ENCODE data around the gene ZNF362.

Gene ZNF362

GRCh38 chr1:33343539-33343938, 87.2 kb downstream of the ZNF362 start:
- H3K23ac ChIP-seq (ENCODE audit: low read length), result no peak overlapping the region
- H2AFZ ChIP-seq (ENCODE audit: insufficient read depth, low read length, poor library complexity), result no peak overlapping the region
- DNase-seq, result peak in 1 of 2 donors; percentile 28
- no peak overlapping the region for H3K14ac ChIP-seq (ENCODE audit: low read length)
- no peak overlapping the region for H2AK5ac ChIP-seq (ENCODE audit: low read length)
- no peaks in the 10 kb centered on the region for H3K9me3 ChIP-seq (ENCODE audit: insufficient read depth, low read depth, low read length)
- no peak overlapping the region for H3K4me3 ChIP-seq (ENCODE audit: low read depth, low read length)
- H4K91ac ChIP-seq (ENCODE audit: low read depth, low read length), result no peak overlapping the region
- H3K36me3 ChIP-seq (ENCODE audit: control insufficient read depth in 1 of 2, insufficient read depth in 2 of 2, low read length in 2 of 2), result peaks cover 15 to 20% of the 10 kb centered on the region in 2 experiments
- no peak overlapping the region for H3K18ac ChIP-seq (ENCODE audit: low read length)
- no peak overlapping the region for H4K8ac ChIP-seq (ENCODE audit: low read depth, low read length)
- peaks cover 37 to 54% of the 10 kb centered on the region in 2 experiments for H3K4me1 ChIP-seq (ENCODE audit: control insufficient read depth in 1 of 2, insufficient read depth in 2 of 2, low read length in 2 of 2)
- H3K79me2 ChIP-seq (ENCODE audit: control insufficient read depth, insufficient read depth, low read length, poor library complexity), result peaks cover 23% of the 10 kb centered on the region
- no peak overlapping the region for H3K27ac ChIP-seq (ENCODE audit: low read depth, low read length)
- H2BK120ac ChIP-seq (ENCODE audit: insufficient read depth, low read length, poor library complexity), result no peak overlapping the region
- H3K4me2 ChIP-seq (ENCODE audit: low read length), result no peak overlapping the region
- H4K12ac ChIP-seq (ENCODE audit: low read depth, low read length), result no peak overlapping the region
- H3K79me1 ChIP-seq (ENCODE audit: low read length), result peaks cover 8% of the 10 kb centered on the region
- WGBS (ENCODE audit: extremely low coverage, insufficient coverage, insufficient read length), result no CpG with 5 or more reads among the region's 5 CpGs
- no peak overlapping the region for H2BK5ac ChIP-seq (ENCODE audit: low read depth, low read length, poor library complexity)
- H2BK12ac ChIP-seq (ENCODE audit: low read length), result no peak overlapping the region
- H3K9ac ChIP-seq (ENCODE audit: low read length), result peak overlapping the region; percentile 39
- H3K4ac ChIP-seq (ENCODE audit: low read depth, low read length), result peak overlapping the region; percentile 5
- no peaks in the 10 kb centered on the region for H3K27me3 ChIP-seq (ENCODE audit: insufficient read depth, low read length)

- DNase-seq, result no peak
- no CpG with 5 or more reads among the region's 2 CpGs for WGBS (ENCODE audit: extremely low coverage, insufficient coverage, insufficient read length)
- Histone ChIP-seq H3K18ac (ENCODE audit: low read length) (no peak overlapping the region), H3K79me2 (ENCODE audit: control insufficient read depth, insufficient read depth, low read length, poor library complexity) (peaks cover 29% of the 10 kb centered on the region), H2AK5ac (ENCODE audit: low read length) (no peak overlapping the region), H3K4me3 (ENCODE audit: low read depth, low read length) (no peak overlapping the region), H3K4ac (ENCODE audit: low read depth, low read length) (peak overlapping the region; percentile 2), H3K23ac (ENCODE audit: low read length) (no peak overlapping the region), H2AFZ (ENCODE audit: insufficient read depth, low read length, poor library complexity) (no peak overlapping the region), H4K91ac (ENCODE audit: low read depth, low read length) (no peak overlapping the region), H3K9me3 (ENCODE audit: insufficient read depth, low read depth, low read length) (no peaks in the 10 kb centered on the region), H3K27ac (ENCODE audit: low read depth, low read length) (no peak overlapping the region), H3K36me3 (ENCODE audit: control insufficient read depth in 1 of 2, insufficient read depth in 2 of 2, low read length in 2 of 2) (peaks cover 15 to 20% of the 10 kb centered on the region in 2 experiments), H3K9ac (ENCODE audit: low read length) (no peak overlapping the region), H4K12ac (ENCODE audit: low read depth, low read length) (no peak overlapping the region), H3K14ac (ENCODE audit: low read length) (no peak overlapping the region), H3K4me2 (ENCODE audit: low read length) (no peak overlapping the region), H3K27me3 (ENCODE audit: insufficient read depth, low read length) (no peaks in the 10 kb centered on the region), H4K8ac (ENCODE audit: low read depth, low read length) (no peak overlapping the region), H2BK5ac (ENCODE audit: low read depth, low read length, poor library complexity) (no peak overlapping the region), H3K79me1 (ENCODE audit: low read length) (peaks cover 8% of the 10 kb centered on the region), H3K4me1 (ENCODE audit: control insufficient read depth in 1 of 2, insufficient read depth in 2 of 2, low read length in 2 of 2) (peaks cover 28 to 41% of the 10 kb centered on the region in 2 experiments), H2BK12ac (ENCODE audit: low read length) (no peak overlapping the region), H2BK120ac (ENCODE audit: insufficient read depth, low read length, poor library complexity) (no peak overlapping the region)
These were observed 88.7 kb downstream of the ZNF362 start for GRCh38 chr1:33344896-33345560.

- Histone ChIP-seq H3K9ac (ENCODE audit: low read length) (no peak overlapping the region), H3K4me3 (ENCODE audit: low read depth, low read length) (no peak overlapping the region), H3K79me1 (ENCODE audit: low read length) (peaks cover 15% of the 10 kb centered on the region), H2BK12ac (ENCODE audit: low read length) (no peak overlapping the region), H3K79me2 (ENCODE audit: control insufficient read depth, insufficient read depth, low read length, poor library complexity) (peaks cover 25% of the 10 kb centered on the region), H4K91ac (ENCODE audit: low read depth, low read length) (no peak overlapping the region), H3K36me3 (ENCODE audit: control insufficient read depth in 1 of 2, insufficient read depth in 2 of 2, low read length in 2 of 2) (peaks cover 12 to 20% of the 10 kb centered on the region in 2 experiments), H3K23ac (ENCODE audit: low read length) (no peak overlapping the region), H3K4ac (ENCODE audit: low read depth, low read length) (no peak overlapping the region), H2BK120ac (ENCODE audit: insufficient read depth, low read length, poor library complexity) (no peak overlapping the region), H3K14ac (ENCODE audit: low read length) (no peak overlapping the region), H2AFZ (ENCODE audit: insufficient read depth, low read length, poor library complexity) (no peak overlapping the region), H3K9me3 (ENCODE audit: insufficient read depth, low read depth, low read length) (peaks cover 3% of the 10 kb centered on the region), H3K27me3 (ENCODE audit: insufficient read depth, low read length) (no peaks in the 10 kb centered on the region), H3K27ac (ENCODE audit: low read depth, low read length) (peak overlapping the region; percentile 39), H4K12ac (ENCODE audit: low read depth, low read length) (no peak overlapping the region), H2BK5ac (ENCODE audit: low read depth, low read length, poor library complexity) (peak overlapping the region; percentile 3), H4K8ac (ENCODE audit: low read depth, low read length) (no peak overlapping the region), H2AK5ac (ENCODE audit: low read length) (no peak overlapping the region), H3K4me2 (ENCODE audit: low read length) (peak overlapping the region; percentile 0), H3K4me1 (ENCODE audit: control insufficient read depth in 1 of 2, insufficient read depth in 2 of 2, low read length in 2 of 2) (peaks cover 25 to 43% of the 10 kb centered on the region in 2 experiments), H3K18ac (ENCODE audit: low read length) (no peak overlapping the region)
- DNase-seq, result peak in 1 of 2 donors; percentile 13
- WGBS (ENCODE audit: extremely low coverage, insufficient coverage, insufficient read length), result no CpG with 5 or more reads among the region's 3 CpGs
These were observed 90.2 kb downstream of the ZNF362 start for GRCh38 chr1:33346533-33346926.

- peak overlapping the region; percentile 39 for H3K27ac ChIP-seq (ENCODE audit: low read depth, low read length)
- H2AFZ ChIP-seq (ENCODE audit: insufficient read depth, low read length, poor library complexity), result no peak overlapping the region
- peaks cover 3% of the 10 kb centered on the region for H3K9me3 ChIP-seq (ENCODE audit: insufficient read depth, low read depth, low read length)
- no peak overlapping the region for H2AK5ac ChIP-seq (ENCODE audit: low read length)
- H3K14ac ChIP-seq (ENCODE audit: low read length), result no peak overlapping the region
- peak overlapping the region; percentile 94 for H3K4ac ChIP-seq (ENCODE audit: low read depth, low read length)
- no peak overlapping the region for H3K4me3 ChIP-seq (ENCODE audit: low read depth, low read length)
- H3K79me2 ChIP-seq (ENCODE audit: control insufficient read depth, insufficient read depth, low read length, poor library complexity), result peaks cover 21% of the 10 kb centered on the region
- no peak overlapping the region for H4K91ac ChIP-seq (ENCODE audit: low read depth, low read length)
- peaks cover 15% of the 10 kb centered on the region for H3K79me1 ChIP-seq (ENCODE audit: low read length)
- no CpG with 5 or more reads among the region's 2 CpGs for WGBS (ENCODE audit: extremely low coverage, insufficient coverage, insufficient read length)
- H3K4me2 ChIP-seq (ENCODE audit: low read length), result peak overlapping the region; percentile 63
- no peaks in the 10 kb centered on the region for H3K27me3 ChIP-seq (ENCODE audit: insufficient read depth, low read length)
- no peak overlapping the region for H3K23ac ChIP-seq (ENCODE audit: low read length)
- no peak overlapping the region for H2BK120ac ChIP-seq (ENCODE audit: insufficient read depth, low read length, poor library complexity)
- H3K36me3 ChIP-seq (ENCODE audit: control insufficient read depth in 1 of 2, insufficient read depth in 2 of 2, low read length in 2 of 2), result peaks cover 8 to 15% of the 10 kb centered on the region in 2 experiments
- H2BK5ac ChIP-seq (ENCODE audit: low read depth, low read length, poor library complexity), result no peak overlapping the region
- H3K9ac ChIP-seq (ENCODE audit: low read length), result no peak overlapping the region
- no peak overlapping the region for H4K8ac ChIP-seq (ENCODE audit: low read depth, low read length)
- no peak overlapping the region for H3K18ac ChIP-seq (ENCODE audit: low read length)
- peaks cover 21 to 39% of the 10 kb centered on the region in 2 experiments for H3K4me1 ChIP-seq (ENCODE audit: control insufficient read depth in 1 of 2, insufficient read depth in 2 of 2, low read length in 2 of 2)
- H2BK12ac ChIP-seq (ENCODE audit: low read length), result no peak overlapping the region
- H4K12ac ChIP-seq (ENCODE audit: low read depth, low read length), result no peak overlapping the region
- peak in 1 of 2 donors; percentile 15 for DNase-seq
These were observed 90.8 kb downstream of the ZNF362 start for GRCh38 chr1:33346927-33347649.

Measured in trophoblast cell (in vitro differentiated cells and primary cell).